GM19035 (cell line): ENCODE results near the gene HSPBP1.

Experiments used
- ATAC-seq: cut with Tn5 transposase; IDR thresholded peaks from one replicate; pipeline ENCODE4 v1.9.1; 2021; ENCODE audit not compliant: unreplicated experiment

HSPBP1 gene

GRCh38 chr19:55305491-55305890, 25.6 kb upstream of the HSPBP1 start:
- no peak for ATAC-seq

GRCh38 chr19:55304980-55305379, 25.1 kb upstream of the HSPBP1 start:
- no peak for ATAC-seq

- no peak for ATAC-seq
These were observed 24.5 kb upstream of the HSPBP1 start for GRCh38 chr19:55304279-55304978.

- ATAC-seq, result no peak
These were observed 23.6 kb upstream of the HSPBP1 start for GRCh38 chr19:55303477-55303876.

- ATAC-seq, result no peak
These were observed 22.4 kb upstream of the HSPBP1 start for GRCh38 chr19:55302318-55302703.

GRCh38 chr19:55301459-55302317, 21.8 kb upstream of the HSPBP1 start:
- ATAC-seq, result peak; percentile 78

GRCh38 chr19:55300886-55301458, 21.1 kb upstream of the HSPBP1 start:
- ATAC-seq, result no peak

- ATAC-seq, result no peak
These were observed 20.1 kb upstream of the HSPBP1 start for GRCh38 chr19:55299991-55300390.

GRCh38 chr19:55297267-55297666, 17.4 kb upstream of the HSPBP1 start:
- ATAC-seq, result no peak

GRCh38 chr19:55289117-55289796, 9.3 kb upstream of the HSPBP1 start:
- ATAC-seq, result no peak

GRCh38 chr19:55287361-55288079, 7.6 kb upstream of the HSPBP1 start:
- ATAC-seq, result no peak

- ATAC-seq, result no peak
These were observed 5.5 kb upstream of the HSPBP1 start for GRCh38 chr19:55285229-55285890.

GRCh38 chr19:55284405-55285058, 4.6 kb upstream of the HSPBP1 start:
- ATAC-seq, result no peak

- ATAC-seq, result no peak
These were observed 3.9 kb upstream of the HSPBP1 start, which contains the start of gene BRSK1 for GRCh38 chr19:55283548-55284377. TSS of gene BRSK1 (plus strand) at chr19:55283997. CDS start at chr19:55284443, 446 bp downstream.

- no peak for ATAC-seq
These were observed 570 bp downstream of the HSPBP1 start for GRCh38 chr19:55279340-55279739.

- no peak for ATAC-seq
These were observed 1.3 kb downstream of the HSPBP1 start for GRCh38 chr19:55278391-55279135.

GRCh38 chr19:55277494-55277893, 2.4 kb downstream of the HSPBP1 start:
- ATAC-seq, result no peak
